ENCODE measurements around the gene SOX12. TPM values are rescaled to one million over a fixed set of nuclear protein-coding genes. Genes with fewer than 3 reads are reported as not detected.
A peak's percentile ranks its signal among the peaks of the same experiment; 100 is the strongest.
"Not testable (repeated sequence)": the region's sequence is repeated elsewhere in the genome, so short reads cannot be mapped to it uniquely, and the experiment has no call there.

Gene SOX12
- total RNA-seq, 1 donor from 2014 or later = 39.6 TPM

DNA sequence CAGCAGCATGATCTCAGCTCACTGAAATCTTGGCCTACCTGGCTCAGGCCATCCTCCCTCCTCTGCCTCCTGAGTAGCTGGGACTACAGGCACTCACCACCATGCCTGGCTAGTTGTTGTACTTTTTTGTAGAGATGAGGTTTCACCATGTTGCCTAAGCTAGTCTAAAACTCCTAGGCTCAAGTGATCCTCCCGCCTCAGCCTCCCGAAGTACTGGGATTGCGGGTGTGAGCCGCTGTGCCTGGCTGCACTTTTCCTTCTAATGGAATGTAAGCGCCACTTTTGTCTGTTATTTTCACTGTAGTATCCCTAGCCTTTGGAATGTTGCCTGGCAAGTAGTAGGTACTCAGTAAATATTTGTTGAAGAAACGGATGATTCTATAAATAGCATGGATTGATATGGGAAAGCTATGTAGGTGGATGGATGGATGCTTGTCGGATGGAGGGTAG, 44.8 kb downstream of the SOX12 start:
- peak overlapping the region; percentile 75 for H3K27ac Mint-ChIP-seq (ENCODE audit: unreplicated experiment)
- DNase-seq (ENCODE audit: low spot score) = no peak
- no peaks in the 10 kb centered on the region for H3K27me3 Mint-ChIP-seq (ENCODE audit: low read depth)
- H3K4me1 Mint-ChIP-seq (ENCODE audit: low read depth) = peaks cover 41% of the 10 kb centered on the region
- H3K9me3 Mint-ChIP-seq (ENCODE audit: low read depth) = no peaks in the 10 kb centered on the region
- no peak overlapping the region for H3K4me3 Mint-ChIP-seq (ENCODE audit: unreplicated experiment)
- TF ChIP-seq, protein P1, sequence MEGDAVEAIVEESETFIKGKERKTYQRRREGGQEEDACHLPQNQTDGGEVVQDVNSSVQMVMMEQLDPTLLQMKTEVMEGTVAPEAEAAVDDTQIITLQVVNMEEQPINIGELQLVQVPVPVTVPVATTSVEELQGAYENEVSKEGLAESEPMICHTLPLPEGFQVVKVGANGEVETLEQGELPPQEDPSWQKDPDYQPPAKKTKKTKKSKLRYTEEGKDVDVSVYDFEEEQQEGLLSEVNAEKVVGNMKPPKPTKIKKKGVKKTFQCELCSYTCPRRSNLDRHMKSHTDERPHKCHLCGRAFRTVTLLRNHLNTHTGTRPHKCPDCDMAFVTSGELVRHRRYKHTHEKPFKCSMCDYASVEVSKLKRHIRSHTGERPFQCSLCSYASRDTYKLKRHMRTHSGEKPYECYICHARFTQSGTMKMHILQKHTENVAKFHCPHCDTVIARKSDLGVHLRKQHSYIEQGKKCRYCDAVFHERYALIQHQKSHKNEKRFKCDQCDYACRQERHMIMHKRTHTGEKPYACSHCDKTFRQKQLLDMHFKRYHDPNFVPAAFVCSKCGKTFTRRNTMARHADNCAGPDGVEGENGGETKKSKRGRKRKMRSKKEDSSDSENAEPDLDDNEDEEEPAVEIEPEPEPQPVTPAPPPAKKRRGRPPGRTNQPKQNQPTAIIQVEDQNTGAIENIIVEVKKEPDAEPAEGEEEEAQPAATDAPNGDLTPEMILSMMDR (IDR thresholded peaks at IDR 0.05) = no peak
- H3K36me3 Mint-ChIP-seq (ENCODE audit: low read depth) = no peaks in the 10 kb centered on the region

DNA sequence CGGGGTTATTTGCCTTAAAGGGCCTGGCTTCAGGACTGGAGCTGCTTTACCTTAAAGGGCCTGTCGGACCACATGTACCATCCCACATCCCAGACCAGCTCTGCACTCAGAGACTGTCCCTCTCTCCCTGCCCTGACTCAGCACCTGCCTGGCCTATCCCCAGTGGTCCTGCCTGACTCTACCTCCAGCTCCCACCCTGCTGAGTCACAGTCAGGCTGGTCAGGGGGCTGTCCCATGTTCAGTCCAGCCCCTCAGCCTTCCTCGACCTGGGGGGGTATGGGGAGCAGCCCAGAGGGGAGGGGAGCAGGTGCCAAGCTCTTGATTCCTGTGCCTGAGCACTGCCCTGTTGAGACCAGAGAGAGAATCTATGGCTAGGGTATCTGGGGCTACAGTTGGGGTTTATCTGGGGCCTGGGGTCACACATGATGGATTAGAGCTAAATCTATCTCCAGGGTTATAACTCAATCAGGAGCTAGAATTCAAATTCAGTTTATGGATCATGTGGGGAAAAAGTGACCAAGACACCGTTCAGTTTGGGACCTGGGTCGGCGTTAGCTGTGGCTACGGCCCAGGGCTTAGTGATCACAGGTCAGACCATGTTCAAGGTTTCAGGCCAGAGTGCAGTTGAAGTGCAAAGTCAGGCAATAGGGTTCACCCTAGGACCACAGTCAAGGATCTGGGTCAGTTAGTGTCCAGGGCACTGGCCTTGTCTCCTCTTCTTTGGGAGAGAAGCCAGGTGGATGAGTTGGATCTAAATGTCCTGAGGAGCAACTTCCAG, 45.8 kb downstream of the SOX12 start:
- TF ChIP-seq, protein P1 (IDR thresholded peaks at IDR 0.05) = no peak
- no peak overlapping the region for H3K4me3 Mint-ChIP-seq (ENCODE audit: unreplicated experiment)
- H3K4me1 Mint-ChIP-seq (ENCODE audit: low read depth) = peaks cover 41% of the 10 kb centered on the region
- no peak for DNase-seq (ENCODE audit: low spot score)
- H3K9me3 Mint-ChIP-seq (ENCODE audit: low read depth) = no peaks in the 10 kb centered on the region
- no peaks in the 10 kb centered on the region for H3K27me3 Mint-ChIP-seq (ENCODE audit: low read depth)
- H3K36me3 Mint-ChIP-seq (ENCODE audit: low read depth) = no peaks in the 10 kb centered on the region
- peak overlapping the region; percentile 96 for H3K27ac Mint-ChIP-seq (ENCODE audit: unreplicated experiment)

DNA sequence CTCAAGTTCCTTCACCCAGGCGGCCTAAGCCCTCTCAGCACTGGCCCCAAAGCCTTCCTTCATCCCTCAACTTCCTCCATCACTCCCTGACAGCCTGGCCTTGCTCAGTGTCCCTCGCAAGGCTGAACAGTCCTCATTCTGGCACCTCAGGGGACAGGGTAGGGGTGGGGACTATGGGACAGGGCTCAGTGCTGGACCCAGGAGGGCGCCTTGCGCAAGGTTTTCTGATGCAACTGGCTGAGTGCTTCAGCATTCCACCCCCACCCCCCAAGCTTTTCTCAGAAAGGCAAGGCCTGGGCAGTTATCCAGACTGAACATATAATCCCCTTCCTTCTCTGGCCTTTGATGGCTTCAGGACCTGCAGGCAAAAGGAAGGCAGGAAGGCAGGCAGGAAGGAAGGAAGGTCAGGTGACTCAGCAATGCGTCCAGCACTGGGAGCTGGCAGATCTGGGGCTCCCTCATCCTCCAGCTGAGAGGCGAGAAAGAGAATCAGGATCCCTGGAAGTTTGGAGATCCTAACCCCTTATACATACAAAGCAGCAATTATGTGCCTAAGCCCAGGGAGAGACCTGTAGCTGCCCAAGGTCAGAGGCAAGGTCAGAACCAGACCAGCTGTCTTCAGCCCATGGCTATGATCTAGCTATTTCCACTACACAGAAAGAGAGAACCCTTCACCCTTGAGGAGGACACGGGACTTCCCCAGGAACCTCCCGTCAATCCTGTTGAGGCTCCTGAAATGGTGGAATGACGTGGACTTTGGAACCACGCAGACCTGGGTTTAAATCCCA, 46.6 kb downstream of the SOX12 start:
- no peak for DNase-seq (ENCODE audit: low spot score)
- no peak overlapping the region for H3K4me3 Mint-ChIP-seq (ENCODE audit: unreplicated experiment)

DNA sequence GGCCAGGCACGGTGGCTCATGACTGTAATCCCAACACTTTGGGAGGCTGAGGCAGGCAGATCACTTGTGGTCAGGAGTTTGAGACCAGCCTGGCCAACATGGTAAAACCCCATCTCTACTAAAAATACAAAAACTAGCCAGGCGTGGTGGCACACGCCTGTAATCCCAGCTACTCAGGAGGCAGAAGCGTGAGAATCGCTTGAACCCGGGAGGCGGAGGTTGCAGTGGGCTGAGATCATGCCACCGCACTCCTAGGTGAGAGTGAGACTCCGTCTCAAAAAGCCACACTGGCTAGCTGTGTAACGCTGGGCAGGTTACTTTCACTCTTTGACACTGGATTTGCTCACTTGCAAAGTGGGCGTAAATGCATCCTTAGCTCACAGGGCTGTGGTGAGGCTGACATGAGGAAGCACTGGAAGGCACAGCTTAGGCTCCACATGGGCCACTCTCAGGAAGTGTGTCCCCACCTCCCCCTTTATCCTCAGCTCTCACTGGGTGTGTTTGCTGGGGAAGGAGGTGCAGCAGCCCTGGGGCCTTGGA, 47.3 kb downstream of the SOX12 start:
- H3K36me3 Mint-ChIP-seq (ENCODE audit: low read depth); H3K9me3 Mint-ChIP-seq (ENCODE audit: low read depth); DNase-seq (ENCODE audit: low spot score); H3K27me3 Mint-ChIP-seq (ENCODE audit: low read depth); H3K4me3 Mint-ChIP-seq (ENCODE audit: unreplicated experiment): not testable (repeated sequence)
- Mint-ChIP-seq H3K27ac (ENCODE audit: unreplicated experiment) (peak overlapping the region; percentile 96), H3K4me1 (ENCODE audit: low read depth) (peaks cover 41% of the 10 kb centered on the region)

More for the DNA sequence above, 46.6 kb downstream of the SOX12 start:
- peak overlapping the region; percentile 96 for H3K27ac Mint-ChIP-seq (ENCODE audit: unreplicated experiment)
- no peaks in the 10 kb centered on the region for H3K9me3 Mint-ChIP-seq (ENCODE audit: low read depth)
- H3K27me3 Mint-ChIP-seq (ENCODE audit: low read depth) = no peaks in the 10 kb centered on the region
- TF ChIP-seq, protein P1 (IDR thresholded peaks at IDR 0.05) = no peak
- peaks cover 41% of the 10 kb centered on the region for H3K4me1 Mint-ChIP-seq (ENCODE audit: low read depth)
- no peaks in the 10 kb centered on the region for H3K36me3 Mint-ChIP-seq (ENCODE audit: low read depth)

DNA sequence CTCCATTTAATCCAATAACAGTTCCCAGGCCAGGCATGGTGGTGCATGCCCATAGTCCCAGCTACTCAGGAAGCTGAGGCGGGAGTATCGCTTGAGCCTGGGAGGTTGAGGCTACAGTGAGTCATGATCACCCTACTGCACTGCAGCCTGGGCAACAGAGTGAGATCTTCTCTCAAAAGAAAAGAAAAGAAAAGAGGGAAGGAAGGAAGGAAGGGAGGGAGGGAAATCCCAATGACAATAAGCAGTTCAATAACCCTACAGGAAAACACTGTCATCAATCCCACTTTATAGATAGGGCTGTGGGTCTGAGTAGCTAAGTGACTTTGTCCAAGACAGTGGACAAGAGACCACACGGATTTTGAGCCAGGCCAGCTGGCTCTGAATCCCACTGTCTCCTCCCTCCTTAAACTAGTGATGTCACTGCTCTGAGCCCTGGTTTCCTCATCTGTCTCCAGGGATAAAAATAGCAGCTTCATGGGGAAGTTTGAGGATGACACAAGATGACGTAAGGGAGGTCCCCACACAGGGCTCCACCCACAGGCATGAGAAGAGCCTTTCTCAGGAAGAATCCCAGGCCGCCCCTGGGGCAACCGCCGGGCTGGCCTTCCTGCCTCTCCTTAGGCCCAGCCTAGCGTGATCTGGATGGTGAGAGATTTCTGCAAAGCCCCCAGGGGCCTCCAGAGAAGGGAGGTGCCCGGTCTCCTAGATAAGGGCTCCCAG, 48.0 kb downstream of the SOX12 start:
- H3K27me3 Mint-ChIP-seq (ENCODE audit: low read depth) = no peaks in the 10 kb centered on the region
- TF ChIP-seq, protein P1 (IDR thresholded peaks at IDR 0.05) = no peak
- H3K4me3 Mint-ChIP-seq (ENCODE audit: unreplicated experiment) = no peak overlapping the region
- no peaks in the 10 kb centered on the region for H3K9me3 Mint-ChIP-seq (ENCODE audit: low read depth)
- peaks cover 41% of the 10 kb centered on the region for H3K4me1 Mint-ChIP-seq (ENCODE audit: low read depth)
- DNase-seq (ENCODE audit: low spot score) = no peak
- no peaks in the 10 kb centered on the region for H3K36me3 Mint-ChIP-seq (ENCODE audit: low read depth)
- H3K27ac Mint-ChIP-seq (ENCODE audit: unreplicated experiment) = peak overlapping the region; percentile 96
